DMS114 treated with DMSO at 0.1 percent for 48 hours (cell line): ENCODE results near the gene BSG.
A peak's percentile ranks its signal among the peaks of the same experiment; 100 is the strongest.

Experiments
- DNase-seq: peaks from one replicate; lab custom pipeline; 2025; ENCODE audit not compliant: unreplicated experiment; lab: John Stamatoyannopoulos, UW

BSG gene

DNA sequence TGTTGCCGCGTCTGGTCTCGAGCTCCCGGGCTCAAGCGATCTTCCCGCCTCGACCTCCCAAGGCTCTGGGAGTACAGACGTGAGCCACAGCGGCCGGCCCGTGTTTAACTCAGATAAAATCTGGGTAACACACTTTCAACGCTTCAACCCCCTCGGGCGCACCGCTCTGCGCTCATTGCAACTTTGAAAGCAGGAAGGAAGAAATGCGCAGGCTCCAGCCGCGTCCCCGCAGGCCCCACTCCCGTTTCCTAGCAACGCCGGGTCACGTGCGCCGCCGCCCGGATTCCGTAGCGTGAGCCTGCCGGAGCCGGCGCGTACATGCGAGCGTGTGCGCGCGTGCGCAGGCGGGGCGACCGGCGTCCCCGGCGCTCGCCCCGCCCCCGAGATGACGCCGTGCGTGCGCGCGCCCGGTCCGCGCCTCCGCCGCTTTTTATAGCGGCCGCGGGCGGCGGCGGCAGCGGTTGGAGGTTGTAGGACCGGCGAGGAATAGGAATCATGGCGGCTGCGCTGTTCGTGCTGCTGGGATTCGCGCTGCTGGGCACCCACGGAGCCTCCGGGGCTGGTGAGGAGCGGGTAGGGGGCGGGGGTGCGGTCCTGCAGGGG lies at the start of gene BSG:
Gene BSG, plus strand, starts transcription at position 457 of the 603 bp plus-strand sequence. Its CDS starts 39 bp downstream, at position 496.
- DNase-seq, result peak; percentile 75

DNA sequence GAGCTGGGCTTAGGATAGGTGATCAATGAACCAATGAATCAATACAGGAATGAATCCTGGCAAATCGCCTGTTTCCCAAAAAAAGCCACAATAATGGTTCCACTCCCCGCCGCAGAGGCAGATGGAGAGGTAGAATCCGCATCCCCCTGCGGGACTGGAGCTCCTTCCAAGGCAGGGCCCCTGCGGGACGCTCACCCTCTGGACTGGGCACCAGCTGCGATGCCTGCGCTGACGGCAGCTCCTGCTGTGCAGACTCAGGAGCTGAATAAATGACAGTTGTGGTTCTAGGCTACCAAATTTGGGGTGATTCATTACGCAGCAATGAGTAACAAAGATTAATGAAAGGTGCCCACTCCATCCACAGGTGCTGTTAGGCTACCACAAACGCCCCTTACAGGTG lies 49.7 kb upstream of the BSG start:
- DNase-seq, result no peak

GRCh38 chr19:524062-524674 lies 48.2 kb upstream of the BSG start:
- DNase-seq, result peak; percentile 10

DNA sequence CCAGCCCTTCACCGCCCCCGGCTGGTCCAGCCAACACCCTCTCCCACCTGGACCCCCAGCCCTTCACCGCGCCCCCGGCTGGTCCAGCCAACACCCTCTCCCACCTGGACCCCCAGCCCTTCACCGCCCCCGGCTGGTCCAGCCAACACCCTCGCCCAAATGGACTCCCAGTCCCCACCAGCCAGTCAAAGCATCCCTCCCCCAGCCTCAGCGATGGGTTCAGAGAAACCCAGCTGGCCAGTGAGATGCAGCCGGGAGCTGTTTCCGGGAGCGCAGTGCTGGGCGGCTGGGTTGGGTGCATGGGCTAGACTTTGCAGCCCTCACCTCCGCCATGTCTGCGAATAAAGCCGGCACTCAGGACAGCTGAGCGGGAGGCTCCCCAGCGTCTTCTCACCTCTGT lies 47.4 kb upstream of the BSG start:
- DNase-seq, result no peak

- no peak for DNase-seq
Observed at GRCh38 chr19:525857-526419, 46.5 kb upstream of the BSG start.

GRCh38 chr19:530134-531008 lies 42.0 kb upstream of the BSG start:
- no peak for DNase-seq

- peak; percentile 25 for DNase-seq
Observed at GRCh38 chr19:531009-531752, 41.2 kb upstream of the BSG start.

- DNase-seq, result no peak
Observed at GRCh38 chr19:531753-532560, 40.4 kb upstream of the BSG start, which contains the start of gene CDC34. Gene CDC34, plus strand, starts transcription at chr19:531760. Its CDS starts 172 bp downstream, at chr19:531932.

- peak; percentile 16 for DNase-seq
Observed at GRCh38 chr19:532561-533363, 39.6 kb upstream of the BSG start.

DNA sequence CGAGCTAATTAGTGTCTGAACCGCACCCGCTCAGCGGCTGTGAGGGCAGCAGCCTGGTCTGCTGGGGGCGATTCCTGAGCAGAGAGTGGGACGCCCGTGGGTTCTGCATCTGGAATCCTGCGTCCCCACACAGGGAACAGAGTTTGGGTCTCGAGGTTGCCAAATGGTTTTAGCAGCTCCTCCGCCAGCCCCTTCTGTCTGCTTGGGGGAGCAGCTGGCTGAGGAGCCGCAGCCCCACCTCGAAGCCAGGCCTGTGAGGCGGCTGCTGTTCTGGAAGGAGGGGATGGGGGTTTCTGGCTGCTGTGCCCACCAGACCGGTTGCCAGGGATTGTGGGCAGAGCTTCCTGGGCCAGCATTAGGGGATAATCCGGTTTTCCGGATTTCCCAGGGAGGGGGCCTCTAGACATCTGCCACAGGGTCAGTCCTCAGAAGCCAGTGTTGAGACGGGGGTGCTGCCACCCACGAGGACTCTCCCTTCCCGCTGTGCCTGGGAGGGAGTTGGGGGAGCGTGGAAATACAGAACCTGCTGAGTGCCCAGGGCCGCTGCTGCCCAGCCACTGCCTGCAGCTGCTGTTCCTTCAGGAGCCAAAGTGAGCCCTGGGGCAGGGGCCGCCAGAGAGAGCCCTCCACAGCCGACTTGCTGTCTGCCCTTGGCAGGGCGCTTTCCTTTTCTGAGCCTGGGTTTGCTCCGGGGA lies 38.9 kb upstream of the BSG start:
- DNase-seq, result no peak

GRCh38 chr19:534088-534487 lies 38.3 kb upstream of the BSG start:
- DNase-seq, result no peak

- DNase-seq, result no peak
Observed at GRCh38 chr19:535017-535835, 37.2 kb upstream of the BSG start.

DNA sequence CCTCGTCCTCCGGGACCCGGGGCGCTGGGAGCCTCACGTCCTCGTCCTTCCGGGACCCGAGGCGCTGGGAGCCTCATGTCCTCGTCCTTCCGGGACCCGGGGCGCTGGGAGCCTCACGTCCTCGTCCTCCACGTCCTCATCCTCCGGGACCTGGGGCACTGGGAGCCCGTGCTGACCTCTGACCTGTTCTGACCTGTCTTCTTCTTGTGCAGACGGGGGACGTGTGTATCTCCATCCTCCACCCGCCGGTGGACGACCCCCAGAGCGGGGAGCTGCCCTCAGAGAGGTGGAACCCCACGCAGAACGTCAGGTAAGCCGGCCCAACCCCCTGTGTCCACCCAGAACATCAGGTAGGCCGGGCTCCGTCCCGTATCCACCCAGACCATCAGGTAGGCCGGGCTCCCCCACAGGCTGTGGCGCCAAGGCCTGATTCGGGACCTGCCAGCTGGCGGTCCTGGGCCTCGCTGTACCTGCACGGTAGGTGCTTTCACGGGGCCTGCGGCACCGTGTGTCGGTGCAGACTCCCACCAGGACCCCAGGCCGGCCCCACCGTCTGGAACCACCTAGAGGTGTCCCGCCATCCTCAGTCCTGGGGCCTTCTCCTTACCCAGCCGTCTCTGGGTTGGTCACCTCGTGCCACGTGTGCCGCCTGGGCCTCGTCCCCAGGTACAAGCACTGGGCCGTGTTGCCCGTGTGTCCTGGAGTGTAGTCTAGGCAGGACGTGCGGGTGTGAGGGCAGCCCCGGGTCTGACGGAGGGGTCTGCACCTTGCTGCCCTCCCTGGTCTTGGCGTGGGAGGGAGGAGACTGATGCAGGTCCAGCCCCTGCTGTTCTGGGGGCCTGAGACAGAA lies 36.1 kb upstream of the BSG start:
- no peak for DNase-seq

DNA sequence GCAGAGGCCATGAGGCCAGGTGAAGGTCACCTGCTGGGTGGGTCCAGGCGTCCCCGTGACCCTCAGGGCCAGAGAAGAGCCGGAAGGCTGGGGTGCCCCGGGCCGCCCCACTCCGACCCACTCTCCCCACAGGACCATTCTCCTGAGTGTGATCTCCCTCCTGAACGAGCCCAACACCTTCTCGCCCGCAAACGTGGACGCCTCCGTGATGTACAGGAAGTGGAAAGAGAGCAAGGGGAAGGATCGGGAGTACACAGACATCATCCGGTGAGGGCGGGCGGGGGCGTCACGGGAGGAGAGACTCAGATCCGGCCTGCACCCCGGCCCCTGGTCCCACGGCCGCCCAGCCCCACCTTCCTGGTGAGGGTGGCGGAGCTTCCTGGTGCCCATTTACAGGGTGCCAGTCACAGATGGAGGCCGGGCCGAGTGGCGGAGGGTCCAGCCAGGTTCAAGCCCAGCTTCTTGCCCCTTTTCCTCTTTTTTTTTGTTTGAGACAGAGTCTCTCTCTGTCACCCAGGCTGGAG lies 35.5 kb upstream of the BSG start:
- DNase-seq, result no peak

DNA sequence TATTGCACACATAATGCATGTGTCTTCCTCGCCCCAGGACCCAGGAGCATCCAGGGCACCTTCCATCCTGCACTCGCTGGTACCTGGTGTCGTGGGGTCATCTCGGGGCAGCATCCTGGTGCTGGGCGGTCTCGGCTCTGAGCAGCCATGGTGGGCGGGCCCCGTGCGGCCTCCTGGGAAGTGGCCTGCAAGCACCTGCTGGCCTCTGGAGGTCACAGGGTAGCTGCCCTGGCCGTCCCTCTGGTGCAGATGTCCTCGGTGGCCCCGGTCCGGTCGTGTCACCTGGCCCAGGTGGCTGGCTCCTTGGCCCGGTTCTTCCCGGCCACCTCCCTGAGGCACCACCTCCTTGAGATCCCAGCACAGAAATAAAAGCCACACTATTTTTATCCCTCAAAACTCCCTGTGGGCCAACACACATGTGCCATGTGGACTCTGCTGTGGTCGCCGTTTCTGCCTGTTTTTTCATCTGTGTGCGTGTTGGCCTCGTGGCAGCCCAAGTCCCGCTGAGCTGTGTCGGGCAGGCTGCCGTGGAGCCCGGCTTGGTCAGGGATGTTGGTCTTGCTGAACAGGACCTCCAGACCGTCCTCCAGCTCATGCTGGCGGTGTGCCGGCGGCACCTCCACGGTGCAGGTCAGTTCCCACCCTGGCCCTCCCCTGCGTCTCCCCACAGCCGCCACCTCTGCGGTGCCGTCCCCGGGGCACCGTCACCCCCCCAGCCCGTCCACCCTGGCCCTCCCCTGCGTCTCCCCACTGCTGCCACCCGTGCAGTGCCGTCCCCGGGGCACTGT lies 33.6 kb upstream of the BSG start:
- DNase-seq, result no peak
